ENCODE results near the gene RNF181. TPM values are rescaled to one million over a fixed set of nuclear protein-coding genes. Genes with fewer than 3 reads are reported as not detected.

Gene RNF181
- polyA plus RNA-seq, 2 of the 4 experiments (the other 2 are of a cell fraction), result 189 to 287 TPM

- CTCF ChIA-PET, result interaction anchor here (0.6 to 1.5 kb wide), 3 partner anchors 15 to 332 kb away, joined by 3 to 4 read pairs (median 3); no protein-coding TSS in a partner anchor
- TF ChIP-seq ATOH8 (CRISPR knock-in tag; IDR thresholded peaks at IDR 0.05; ENCODE audit: low read depth) (no peak), RAD21 (conservative IDR thresholded peaks at IDR 0.05 in 1 of 2, IDR thresholded peaks at IDR 0.05 in 1 of 2) (no peak), RNF2 (IDR thresholded peaks at IDR 0.05; ENCODE audit: borderline replicate concordance, low read depth) (no peak), NPAS2 (CRISPR knock-in tag; IDR thresholded peaks at IDR 0.05; ENCODE audit: borderline replicate concordance) (no peak), HOXB5 (CRISPR knock-in tag; IDR thresholded peaks at IDR 0.05) (no peak), RARB (CRISPR knock-in tag; IDR thresholded peaks at IDR 0.05) (no peak), NFE2L2 (conservative IDR thresholded peaks at IDR 0.05; ENCODE audit: low read length) (no peak), BHLHE40 (IDR thresholded peaks at IDR 0.05; ENCODE audit: low read depth, low read length) (no peak), HMGXB4 (CRISPR knock-in tag; IDR thresholded peaks at IDR 0.05; ENCODE audit: borderline replicate concordance) (no peak), KDM5A (IDR thresholded peaks at IDR 0.05) (no peak), HEYL (CRISPR knock-in tag; IDR thresholded peaks at IDR 0.05) (no peak), SMC3 (IDR thresholded peaks at IDR 0.05) (no peak), KDM1A (IDR thresholded peaks at IDR 0.05; ENCODE audit: low read depth) (no peak), GATA3 (IDR thresholded peaks at IDR 0.05; ENCODE audit: borderline replicate concordance) (no peak), REST (IDR thresholded peaks at IDR 0.05) (no peak), TFCP2L1 (CRISPR knock-in tag; IDR thresholded peaks at IDR 0.05) (no peak), PHF8 (IDR thresholded peaks at IDR 0.05; ENCODE audit: borderline replicate concordance, low read depth) (no peak), POLR2A (IDR thresholded peaks at IDR 0.05; ENCODE audit: low read length) (no peak)
- POLR2A ChIA-PET, result no interaction called here
- Histone ChIP-seq H3K9me3 (no peaks in the 10 kb centered on the region), H3K4me2 (no peak overlapping the region), H3K27ac (no peak overlapping the region), H3K4me1 (peaks cover 5% of the 10 kb centered on the region; the same call in 1 of the 3 replicates), H3K4me3 (no peak overlapping the region)
- DNase-seq (ENCODE audit: low read depth in 1 of 2, low spot score in 1 of 2), result no peak
- FAIRE-seq, result no peak
- no peak for ATAC-seq
- 89% methylated on average over 8 of the region's 8 CpGs for WGBS (ENCODE audit: missing lambda C conversion rate)
Observed at GRCh38 chr2:85575739-85576138, 19.8 kb upstream of the RNF181 start.

GRCh38 chr2:85577063-85577385, 18.5 kb upstream of the RNF181 start:
- peaks cover 5% of the 10 kb centered on the region; the same call in 1 of the 3 replicates for H3K4me1 ChIP-seq
- ChIA-PET CTCF (interaction anchor here (0.6 to 1.5 kb wide), 4 partner anchors 14 to 156 kb away, joined by 3 to 4 read pairs (median 4); partner anchors contain the start of gene USP39), POLR2A (no interaction called here)
- peak overlapping the region; percentile 62 for H3K4me2 ChIP-seq
- FAIRE-seq, result no peak
- no peak for DNase-seq (ENCODE audit: low read depth in 1 of 2, low spot score in 1 of 2)
- no peaks in the 10 kb centered on the region for H3K9me3 ChIP-seq
- H3K4me3 ChIP-seq, result no peak overlapping the region
- TF ChIP-seq BCL3 (IDR thresholded peaks at IDR 0.05) (no peak), ESRRA (IDR thresholded peaks at IDR 0.05; ENCODE audit: borderline replicate concordance, low read length) (no peak), MAFK (IDR thresholded peaks at IDR 0.05; ENCODE audit: partially characterized antibody) (no peak), NPAS2 (CRISPR knock-in tag; IDR thresholded peaks at IDR 0.05; ENCODE audit: borderline replicate concordance) (no peak), EP300 (IDR thresholded peaks at IDR 0.05) (no peak), CBX2 (IDR thresholded peaks at IDR 0.05; ENCODE audit: borderline replicate concordance, low read depth) (no peak)
- ATAC-seq, result no peak
- WGBS (ENCODE audit: missing lambda C conversion rate), result 64% methylated on average over 3 of the region's 3 CpGs
- H3K27ac ChIP-seq, result peak overlapping the region; percentile 52 to 65; a peak in 5 of 6 replicates
